H9 (cell line): ENCODE data around the gene LFNG. TPM values are rescaled to one million over a fixed set of nuclear protein-coding genes. Genes with fewer than 3 reads are reported as not detected.

Experiments
- DNase-seq: peaks from one replicate; pipeline ENCODE4 v3.0.0-alpha.2; 2017
- H2AFZ ChIP-seq: one replicate; pipeline ENCODE4 v1.6.1; 2013; ENCODE audit warnings: mild to moderate bottlenecking, low read length, control low read depth, moderate library complexity
- H2AK5ac ChIP-seq: 2 replicates; pipeline ENCODE4 v1.6.1; 2013; ENCODE audit warnings: low read length, control low read depth, mixed read lengths; ENCODE audit not compliant: insufficient read length
- H2BK120ac ChIP-seq: one replicate; pipeline ENCODE4 v1.6.1; 2013; ENCODE audit warnings: low read depth, mild to moderate bottlenecking, low read length, control low read depth, inconsistent platforms; ENCODE audit not compliant: poor library complexity, severe bottlenecking
- H2BK12ac ChIP-seq: 2 replicates; pipeline ENCODE4 v1.6.1; 2013; ENCODE audit warnings: low read length, control low read depth, mixed read lengths, low read depth; ENCODE audit not compliant: insufficient read length
- H2BK15ac ChIP-seq: 2 replicates; pipeline ENCODE4 v1.6.1; 2013; ENCODE audit warnings: low read depth, low read length, control low read depth
- H2BK20ac ChIP-seq: one replicate; pipeline ENCODE4 v1.6.1; 2013; ENCODE audit warnings: low read depth, mild to moderate bottlenecking, low read length, control low read depth, inconsistent platforms; ENCODE audit not compliant: poor library complexity, severe bottlenecking
- H2BK5ac ChIP-seq: 2 replicates; pipeline ENCODE4 v1.6.1; 2013; ENCODE audit warnings: low read length, control low read depth, mixed read lengths; ENCODE audit not compliant: insufficient read length
- H3K14ac ChIP-seq: 2 replicates; pipeline ENCODE4 v1.6.1; 2013; ENCODE audit warnings: low read length, control low read depth; ENCODE audit not compliant: insufficient read depth
- H3K18ac ChIP-seq: 2 replicates; pipeline ENCODE4 v1.6.1; 2013; ENCODE audit warnings: low read depth, mild to moderate bottlenecking, mixed read lengths, low read length, control low read depth; ENCODE audit not compliant: insufficient read length
- H3K23ac ChIP-seq: 2 replicates; pipeline ENCODE4 v1.6.1; 2013; ENCODE audit warnings: low read length, control low read depth, mixed read lengths, low read depth; ENCODE audit not compliant: insufficient read length
- H3K23me2 ChIP-seq: 2 replicates; pipeline ENCODE4 v1.6.1; 2013; ENCODE audit warnings: low read depth, mild to moderate bottlenecking, mixed read lengths, low read length, control low read depth; ENCODE audit not compliant: insufficient read length, poor library complexity, severe bottlenecking
- H3K27ac ChIP-seq: 2 replicates; pipeline ENCODE4 v1.5.1; 2013; ENCODE audit warnings: low read length, control low read depth, mixed read lengths, low read depth; ENCODE audit not compliant: insufficient read length
- H3K27me3 ChIP-seq: 2 replicates; pipeline ENCODE4 v1.6.1; 2013; ENCODE audit warnings: low read length, control low read depth, inconsistent platforms; ENCODE audit not compliant: insufficient read depth
- H3K4ac ChIP-seq: 2 replicates; pipeline ENCODE4 v1.6.1; 2013; ENCODE audit warnings: low read depth, mild to moderate bottlenecking, control low read depth, inconsistent platforms, low read length, moderate library complexity
- H3K4me1 ChIP-seq: 2 replicates; pipeline ENCODE4 v1.6.1; 2013; ENCODE audit warnings: low read length, control low read depth, inconsistent platforms; ENCODE audit not compliant: insufficient read depth
- H3K4me2 ChIP-seq: 2 replicates; pipeline ENCODE4 v1.6.1; 2013; ENCODE audit warnings: low read length, control low read depth, mixed read lengths; ENCODE audit not compliant: insufficient read length, insufficient read depth
- H3K56ac ChIP-seq: 2 replicates; pipeline ENCODE4 v1.6.1; 2013; ENCODE audit warnings: low read depth, mild to moderate bottlenecking, mixed read lengths, low read length, control low read depth; ENCODE audit not compliant: insufficient read length
- H3K79me1 ChIP-seq: 2 replicates; pipeline ENCODE4 v1.6.1; 2013; ENCODE audit warnings: low read depth, mild to moderate bottlenecking, moderate library complexity, low read length, control low read depth, inconsistent platforms; ENCODE audit not compliant: insufficient read depth, poor library complexity, severe bottlenecking
- H3K79me2 ChIP-seq: 2 replicates; pipeline ENCODE4 v1.6.1; 2013; ENCODE audit warnings: low read length, control low read depth, inconsistent platforms; ENCODE audit not compliant: insufficient read depth
- H3K9ac ChIP-seq: 2 replicates; pipeline ENCODE4 v1.6.1; 2013; ENCODE audit warnings: low read length, control low read depth, mixed read lengths; ENCODE audit not compliant: insufficient read length; ENCODE audit errors: extremely low read depth
- H3K9me3 ChIP-seq: one replicate; pipeline ENCODE4 v1.6.1; 2013; ENCODE audit warnings: low read depth, low read length, inconsistent platforms; ENCODE audit not compliant: control insufficient read depth
- H3T11ph ChIP-seq: one replicate; pipeline ENCODE4 v1.6.1; 2013; ENCODE audit warnings: mild to moderate bottlenecking, low read length, control low read depth, inconsistent platforms
- H4K20me1 ChIP-seq: one replicate; pipeline ENCODE4 v1.6.1; 2013; ENCODE audit not compliant: control insufficient read depth, insufficient read length, insufficient read depth
- H4K5ac ChIP-seq: 2 replicates; pipeline ENCODE4 v1.6.1; 2013; ENCODE audit warnings: low read depth, mild to moderate bottlenecking, mixed read lengths, low read length, control low read depth; ENCODE audit not compliant: insufficient read length
- H4K8ac ChIP-seq: replicated peaks from 2 replicates; pipeline ENCODE4 v1.6.1; 2013; ENCODE audit warnings: low read length, control low read depth, mixed read lengths, low read depth; ENCODE audit not compliant: insufficient read length
- H4K91ac ChIP-seq: 2 replicates; pipeline ENCODE4 v1.6.1; 2013; ENCODE audit warnings: low read depth, mild to moderate bottlenecking, moderate library complexity, mixed read lengths, low read length, control low read depth; ENCODE audit not compliant: insufficient read length
- H3K27ac Mint-ChIP-seq, 3 experiments: 2 replicates in 2 of 3; 3 replicates in 1 of 3; pipeline ENCODE4 v1.8.0; 2020 to 2021; ENCODE audit warnings: mixed read lengths in 3 of 3, mild to moderate bottlenecking in 1 of 3, moderate library complexity in 1 of 3
- H3K27me3 Mint-ChIP-seq: 2 replicates; pipeline ENCODE4 v1.8.0; 2021; ENCODE audit warnings: low read depth, mild to moderate bottlenecking, moderate library complexity, mixed read lengths
- H3K36me3 Mint-ChIP-seq, 3 experiments: 2 replicates in 2 of 3; 3 replicates in 1 of 3; pipeline ENCODE4 v1.8.0; 2020 to 2021; ENCODE audit warnings: low read depth in 3 of 3, mixed read lengths in 3 of 3; ENCODE audit not compliant: insufficient read depth in 1 of 3
- H3K4me1 Mint-ChIP-seq, 2 experiments: 2 replicates each; pipeline ENCODE4 v1.8.0; 2020; ENCODE audit warnings: mixed read lengths in 2 of 2
- H3K4me3 Mint-ChIP-seq, 2 experiments: 2 replicates in 1 of 2; 3 replicates in 1 of 2; pipeline ENCODE4 v1.8.0; 2020 to 2021; ENCODE audit warnings: mild to moderate bottlenecking in 2 of 2, mixed read lengths in 2 of 2, moderate library complexity in 1 of 2
- H3K9me3 Mint-ChIP-seq, 2 experiments: 2 replicates in 1 of 2; 3 replicates in 1 of 2; pipeline ENCODE4 v1.8.0; 2020; ENCODE audit warnings: mild to moderate bottlenecking in 2 of 2, mixed read lengths in 2 of 2, moderate library complexity in 1 of 2
- CTCF ChIP-seq: fragments of 200-600 bp; sonication (generic); conservative IDR thresholded peaks from 3 replicates; pipeline ENCODE4 v1.8.0; 2021; ENCODE audit warnings: antibody characterized with exemption, mild to moderate bottlenecking
- WGBS: extraction: QIAGEN DNeasy Blood & Tissue Kit; methylation state at CpG from one replicate; pipeline ENCODE4 v1.1.7; 2013; ENCODE audit warnings: missing lambda C conversion rate, low lambda C conversion rate, mixed read lengths; ENCODE audit not compliant: insufficient read length; ENCODE audit errors: extremely low coverage; 5-methylcytosine and 5-hydroxymethylcytosine counted together
- total RNA-seq: library from RNA; stranded (reverse); gene quantifications from 2 replicates; pipeline ENCODE4 v1.2.1, GENCODE V29; 2021

Gene LFNG
- total RNA-seq, 1 experiment from 2014 or later, result 52.9 TPM

- TF ChIP-seq CTCF, result no peak
These were observed 43.9 kb upstream of the LFNG start for GRCh38 chr7:2475678-2476015.

More at GRCh38 chr7:2475678-2476015, 43.9 kb upstream of the LFNG start:
- no peaks in the 10 kb centered on the region; a peak in 1 of 5 replicates for H3K9me3 Mint-ChIP-seq
- Histone ChIP-seq H3K27me3 (no peaks in the 10 kb centered on the region), H2BK5ac (no peak overlapping the region), H3K18ac (no peak overlapping the region), H3K27ac (no peak overlapping the region), H3K4me2 (no peak overlapping the region), H2BK15ac (no peak overlapping the region), H3K56ac (no peak overlapping the region), H3K23ac (no peak overlapping the region), H2BK120ac (no peak overlapping the region), H4K20me1 (no peaks in the 10 kb centered on the region), H3K79me1 (no peaks in the 10 kb centered on the region), H3T11ph (no peak overlapping the region), H2BK12ac (no peak overlapping the region), H2AK5ac (no peak overlapping the region), H4K5ac (no peak overlapping the region), H3K79me2 (no peaks in the 10 kb centered on the region), H3K9me3 (no peaks in the 10 kb centered on the region), H3K14ac (no peak overlapping the region), H2BK20ac (no peak overlapping the region), H4K8ac (no peak overlapping the region), H2AFZ (no peak overlapping the region), H3K9ac (no peak overlapping the region), H4K91ac (no peak overlapping the region), H3K4ac (no peak overlapping the region), H3K23me2 (no peaks in the 10 kb centered on the region), H3K4me1 (peaks cover 2% of the 10 kb centered on the region; the same call in 1 of the 2 replicates)
- no peak for DNase-seq
- no peak overlapping the region for H3K27ac Mint-ChIP-seq
- H3K4me1 Mint-ChIP-seq, result peaks cover 13 to 28% of the 10 kb centered on the region in 2 experiments
- no CpG with 5 or more reads among the region's 18 CpGs for WGBS
- peaks cover 2% of the 10 kb centered on the region for H3K27me3 Mint-ChIP-seq
- no peak overlapping the region for H3K4me3 Mint-ChIP-seq
- no peaks in the 10 kb centered on the region for H3K36me3 Mint-ChIP-seq
